ENCODE data around the gene ZHX3. TPM values are rescaled to one million over a fixed set of nuclear protein-coding genes. Genes with fewer than 3 reads are reported as not detected.
"Not testable (repeated sequence)": the region's sequence is repeated elsewhere in the genome, so short reads cannot be mapped to it uniquely, and the experiment has no call there.

ZHX3 gene
- total RNA-seq, 1 donor from 2014 or later = 26.8 TPM

- H3K36me3 ChIP-seq = no peaks in the 10 kb centered on the region
- no peak overlapping the region for H3K4me3 ChIP-seq
- TF ChIP-seq POLR2AphosphoS5 (IDR thresholded peaks at IDR 0.05; ENCODE audit: insufficient read depth in 1 of 2, low read depth in 1 of 2) (no peak), POLR2A (IDR thresholded peaks at IDR 0.05) (no peak)
- TF ChIP-seq, protein P1, sequence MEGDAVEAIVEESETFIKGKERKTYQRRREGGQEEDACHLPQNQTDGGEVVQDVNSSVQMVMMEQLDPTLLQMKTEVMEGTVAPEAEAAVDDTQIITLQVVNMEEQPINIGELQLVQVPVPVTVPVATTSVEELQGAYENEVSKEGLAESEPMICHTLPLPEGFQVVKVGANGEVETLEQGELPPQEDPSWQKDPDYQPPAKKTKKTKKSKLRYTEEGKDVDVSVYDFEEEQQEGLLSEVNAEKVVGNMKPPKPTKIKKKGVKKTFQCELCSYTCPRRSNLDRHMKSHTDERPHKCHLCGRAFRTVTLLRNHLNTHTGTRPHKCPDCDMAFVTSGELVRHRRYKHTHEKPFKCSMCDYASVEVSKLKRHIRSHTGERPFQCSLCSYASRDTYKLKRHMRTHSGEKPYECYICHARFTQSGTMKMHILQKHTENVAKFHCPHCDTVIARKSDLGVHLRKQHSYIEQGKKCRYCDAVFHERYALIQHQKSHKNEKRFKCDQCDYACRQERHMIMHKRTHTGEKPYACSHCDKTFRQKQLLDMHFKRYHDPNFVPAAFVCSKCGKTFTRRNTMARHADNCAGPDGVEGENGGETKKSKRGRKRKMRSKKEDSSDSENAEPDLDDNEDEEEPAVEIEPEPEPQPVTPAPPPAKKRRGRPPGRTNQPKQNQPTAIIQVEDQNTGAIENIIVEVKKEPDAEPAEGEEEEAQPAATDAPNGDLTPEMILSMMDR (IDR thresholded peaks at IDR 0.05) = no peak
- peaks cover 38% of the 10 kb centered on the region for H3K4me1 ChIP-seq
- H3K9me3 ChIP-seq = no peaks in the 10 kb centered on the region
- DNase-seq (ENCODE audit: extremely low spot score in 2 of 2) = no peak
- intact Hi-C loops (cut with DNase I) = no loop called here
- H3K27me3 ChIP-seq = no peaks in the 10 kb centered on the region
- peak overlapping the region; percentile 88 for H3K27ac ChIP-seq
Observed at GRCh38 chr20:41314386-41314785, 3.1 kb downstream of the ZHX3 start.

DNA sequence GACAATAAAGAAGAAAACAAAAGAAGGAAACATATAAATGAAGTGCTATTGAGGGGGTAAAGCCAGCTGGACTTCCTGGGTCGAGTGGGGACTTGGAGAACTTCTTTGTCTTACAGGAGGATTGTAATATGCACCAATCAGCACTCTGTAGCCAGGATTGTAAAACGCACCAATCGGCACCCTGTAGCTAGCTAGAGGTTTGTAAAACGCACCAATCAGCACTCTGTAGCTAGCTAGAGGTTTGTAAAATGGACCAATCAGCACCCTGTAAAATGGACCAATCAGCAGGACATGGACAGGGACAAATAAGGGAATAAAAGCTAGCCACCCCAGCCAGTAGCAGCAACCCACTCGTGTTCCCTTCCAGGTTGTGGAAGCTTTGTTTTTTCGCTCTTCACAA is 5.5 kb downstream of the ZHX3 start:
- H3K36me3 ChIP-seq; H3K27me3 ChIP-seq; H3K27ac ChIP-seq; H3K9me3 ChIP-seq; H3K4me3 ChIP-seq; intact Hi-C loops (cut with DNase I): not testable (repeated sequence)
- DNase-seq (ENCODE audit: extremely low spot score in 2 of 2) = peak in 1 of 2 donors; percentile 27
- H3K4me1 ChIP-seq = peaks cover 45% of the 10 kb centered on the region

DNA sequence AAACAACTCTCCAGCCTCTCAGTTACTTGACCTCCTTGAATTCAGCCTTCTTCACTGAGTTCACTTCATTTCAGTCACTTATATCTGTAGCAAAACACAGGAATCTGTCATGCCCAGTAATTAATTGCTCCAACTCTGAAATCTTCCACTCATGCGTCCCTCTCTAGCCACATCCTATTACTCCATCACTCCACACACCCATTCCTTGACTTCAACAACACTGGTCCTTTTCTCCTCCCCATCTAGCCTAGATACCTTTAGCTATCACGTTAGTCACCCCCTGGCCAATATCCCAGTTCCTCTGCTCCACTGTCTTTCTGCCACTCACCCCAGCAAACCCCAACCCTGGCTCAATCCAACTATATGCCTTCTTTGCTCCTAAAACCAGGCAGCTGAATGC is 7.7 kb downstream of the ZHX3 start:
- intact Hi-C loops (cut with DNase I) = no loop called here
- Histone ChIP-seq H3K27me3 (no peaks in the 10 kb centered on the region), H3K36me3 (no peaks in the 10 kb centered on the region), H3K4me3 (no peak overlapping the region), H3K27ac (peak overlapping the region; percentile 67), H3K4me1 (peaks cover 25% of the 10 kb centered on the region), H3K9me3 (no peaks in the 10 kb centered on the region)
- TF ChIP-seq, protein P1 (IDR thresholded peaks at IDR 0.05) = no peak
- TF ChIP-seq POLR2AphosphoS5 (IDR thresholded peaks at IDR 0.05; ENCODE audit: insufficient read depth in 1 of 2, low read depth in 1 of 2) (no peak), POLR2A (IDR thresholded peaks at IDR 0.05) (no peak)
- DNase-seq (ENCODE audit: extremely low spot score in 2 of 2) = no peak

- Histone ChIP-seq H3K27me3 (no peaks in the 10 kb centered on the region), H3K9me3 (no peaks in the 10 kb centered on the region), H3K4me3 (no peak overlapping the region), H3K27ac (peak overlapping the region; percentile 67), H3K4me1 (peaks cover 17% of the 10 kb centered on the region), H3K36me3 (no peaks in the 10 kb centered on the region)
- TF ChIP-seq POLR2AphosphoS5 (IDR thresholded peaks at IDR 0.05; ENCODE audit: insufficient read depth in 1 of 2, low read depth in 1 of 2) = peak in 1 of 2 donors; percentile 30
- TF ChIP-seq POLR2A (IDR thresholded peaks at IDR 0.05) = no peak
- TF ChIP-seq, protein P1 (IDR thresholded peaks at IDR 0.05) = no peak
- intact Hi-C loops (cut with DNase I) = no loop called here
- no peak for DNase-seq (ENCODE audit: extremely low spot score in 2 of 2)
Observed at GRCh38 chr20:41308726-41309413, 8.7 kb downstream of the ZHX3 start.

GRCh38 chr20:41308290-41308711 is 9.2 kb downstream of the ZHX3 start:
- TF ChIP-seq, protein P1 (IDR thresholded peaks at IDR 0.05) = no peak
- TF ChIP-seq POLR2AphosphoS5 (IDR thresholded peaks at IDR 0.05; ENCODE audit: insufficient read depth in 1 of 2, low read depth in 1 of 2) = no peak
- TF ChIP-seq POLR2A (IDR thresholded peaks at IDR 0.05) = no peak

More at GRCh38 chr20:41308290-41308711, 9.2 kb downstream of the ZHX3 start:
- Histone ChIP-seq H3K4me1 (peaks cover 17% of the 10 kb centered on the region), H3K9me3 (no peaks in the 10 kb centered on the region), H3K36me3 (no peaks in the 10 kb centered on the region), H3K27me3 (no peaks in the 10 kb centered on the region), H3K27ac (peak overlapping the region; percentile 67), H3K4me3 (no peak overlapping the region)
- intact Hi-C loops (cut with DNase I) = no loop called here
- DNase-seq (ENCODE audit: extremely low spot score in 2 of 2) = no peak
